HCT116 (cell line): ENCODE results near the gene KIFC3. TPM values are rescaled to one million over a fixed set of nuclear protein-coding genes. Genes with fewer than 3 reads are reported as not detected.

Experiments used
- ATAC-seq: fragments of 200-7000 bp; cut with Tn5 transposase; 2 replicates; pipeline ENCODE4 v1.9.1; 2020; ENCODE audit warnings: mild to moderate bottlenecking, moderate library complexity
- BruUV-seq: library from RNA; stranded (reverse); fragments of 400-500 nt; replicated peaks from 2 replicates; lab custom pipeline; 2021; lab: Mats Ljungman, UMichigan
- CTCF ChIA-PET: fragments of 300-600 bp; sonication (Branson Sonifier 250); formaldehyde crosslinking; loops from one replicate; lab custom pipeline; 2021; ENCODE audit warnings: antibody characterized with exemption; lab: Charles Lee
- POLR2A ChIA-PET: fragments of 300-600, 350-600 bp; sonication (Branson Sonifier 250); formaldehyde crosslinking; loops from one replicate; lab custom pipeline; 2021; ENCODE audit warnings: antibody characterized with exemption; lab: Charles Lee
- RAD21 ChIA-PET, 2 experiments: fragments of 300-600 bp; sonication (Branson Sonifier 250); formaldehyde crosslinking; loops; one replicate each; lab custom pipeline; 2023; ENCODE audit warnings: low total read pairs in 2 of 2; ENCODE audit not compliant: uncharacterized antibody in 2 of 2, unreplicated experiment in 2 of 2, low non-redundant PET in 1 of 2; lab: Charles Lee
- DNase-seq: peaks from one replicate; pipeline ENCODE4 v3.0.0-alpha.2; 2010; ENCODE audit warnings: low read depth, low spot score
- H2AFZ ChIP-seq: fragments of 200-600 bp; shearing (Covaris generic), sonication (generic); 2 replicates; pipeline ENCODE4 v1.6.1; 2017; ENCODE audit warnings: low read depth, mixed run types, mixed read lengths, antibody characterized with exemption, low read length; ENCODE audit not compliant: poor library complexity, severe bottlenecking
- H3K27ac ChIP-seq: 2 replicates; pipeline ENCODE4 v1.5.1; 2012; ENCODE audit warnings: low read depth, low read length
- H3K27me3 ChIP-seq: fragments of 200-600 bp; sonication (generic); 2 replicates; pipeline ENCODE4 v1.6.1; 2016; ENCODE audit warnings: mixed run types, low read length, mixed read lengths; ENCODE audit not compliant: insufficient read depth
- H3K36me3 ChIP-seq, 2 experiments: fragments of 200-500 bp in 1 of 2; fragments of 200-600 bp in 1 of 2; sonication (Bioruptor generic) in 1 of 2; sonication (generic) in 1 of 2; 2 replicates each; pipeline versions ENCODE4 v1.5.1 to v1.6.1; 2014 to 2016; ENCODE audit warnings: low read length in 2 of 2, inconsistent platforms in 1 of 2, mixed read lengths in 1 of 2, mixed run types in 1 of 2; ENCODE audit not compliant: insufficient read depth in 2 of 2, control insufficient read depth in 1 of 2
- H3K4me1 ChIP-seq, 2 experiments: fragments of 200-600 bp in 1 of 2; sonication (generic) in 1 of 2; 2 replicates each; pipeline versions ENCODE4 v1.5.1 to v1.6.1; 2012 to 2017; ENCODE audit warnings: low read length in 2 of 2, inconsistent platforms in 1 of 2, mild to moderate bottlenecking in 1 of 2, mixed read lengths in 1 of 2, mixed run types in 1 of 2, moderate library complexity in 1 of 2; ENCODE audit not compliant: insufficient read depth in 2 of 2, control insufficient read depth in 1 of 2
- H3K4me2 ChIP-seq: fragments of 200-600 bp; sonication (generic); 2 replicates; pipeline ENCODE4 v1.6.1; 2017; ENCODE audit warnings: mixed run types, low read length, mixed read lengths
- H3K4me3 ChIP-seq, 2 experiments: fragments of 200-600 bp in 1 of 2; sonication (generic) in 1 of 2; replicated peaks in 1 of 2; 2 replicates each; pipeline ENCODE4 v1.5.1; 2011 to 2016; ENCODE audit warnings: low read length in 2 of 2, control low read depth in 1 of 2, low read depth in 1 of 2, mild to moderate bottlenecking in 1 of 2, mixed read lengths in 1 of 2, mixed run types in 1 of 2
- H3K79me2 ChIP-seq: fragments of 200-600 bp; sonication (generic); 2 replicates; pipeline ENCODE4 v1.6.1; 2017; ENCODE audit warnings: mild to moderate bottlenecking, mixed run types, low read length, moderate library complexity, mixed read lengths; ENCODE audit not compliant: insufficient read depth
- H3K9ac ChIP-seq: fragments of 200-600 bp; sonication (generic); 2 replicates; pipeline ENCODE4 v1.6.1; 2016; ENCODE audit warnings: low read length, mixed read lengths
- H3K9me2 ChIP-seq: fragments of 200-600 bp; sonication (generic), shearing (Covaris generic); 2 replicates; pipeline ENCODE4 v1.6.1; 2017; ENCODE audit warnings: mixed run types, mild to moderate bottlenecking, moderate library complexity; ENCODE audit not compliant: insufficient read depth
- H3K9me3 ChIP-seq, 2 experiments: fragments of 200-500 bp in 1 of 2; fragments of 200-600 bp in 1 of 2; sonication (Bioruptor generic) in 1 of 2; sonication (generic) in 1 of 2; 2 replicates each; pipeline ENCODE4 v1.6.1; 2014 to 2017; ENCODE audit warnings: low read length in 2 of 2, mixed read lengths in 2 of 2, inconsistent platforms in 1 of 2, low read depth in 1 of 2, mild to moderate bottlenecking in 1 of 2, mixed run types in 1 of 2, moderate library complexity in 1 of 2; ENCODE audit not compliant: control insufficient read depth in 1 of 2, insufficient read depth in 1 of 2
- H4K20me1 ChIP-seq: fragments of 200-600 bp; sonication (generic), shearing (Covaris generic); 2 replicates; pipeline ENCODE4 v1.6.1; 2017; ENCODE audit warnings: mixed run types, mild to moderate bottlenecking, moderate library complexity; ENCODE audit not compliant: insufficient read depth
- CBX3 ChIP-seq: IDR thresholded peaks from 2 replicates; pipeline ENCODE4 v1.6.1; 2012; ENCODE audit warnings: low read depth
- EGR1 ChIP-seq: IDR thresholded peaks from 2 replicates; pipeline ENCODE4 v1.6.1; 2012; ENCODE audit warnings: low read depth
- ELF1 ChIP-seq: IDR thresholded peaks from 2 replicates; pipeline ENCODE4 v1.6.1; 2012; ENCODE audit warnings: low read depth, borderline replicate concordance
- EZH2phosphoT487 ChIP-seq: fragments of 200-600 bp; IDR thresholded peaks from 2 replicates; pipeline ENCODE4 v1.6.1; 2018; ENCODE audit warnings: antibody characterized with exemption, borderline replicate concordance
- FOSL1 ChIP-seq: IDR thresholded peaks from 2 replicates; pipeline ENCODE4 v1.6.1; 2012; ENCODE audit warnings: low read depth
- JUND ChIP-seq: IDR thresholded peaks from 2 replicates; pipeline ENCODE4 v1.6.1; 2012
- POLR2A ChIP-seq: IDR thresholded peaks from 2 replicates; pipeline ENCODE4 v1.7.0; 2011; ENCODE audit warnings: borderline replicate concordance; ENCODE audit not compliant: insufficient read depth, insufficient read length; ENCODE audit errors: extremely low read depth
- POLR2AphosphoS5 ChIP-seq: IDR thresholded peaks from 2 replicates; pipeline ENCODE4 v1.6.1; 2011; ENCODE audit warnings: mild to moderate bottlenecking, low read depth, low read length, moderate library complexity
- RAD21 ChIP-seq: IDR thresholded peaks from 2 replicates; pipeline ENCODE4 v1.6.1; 2012; ENCODE audit warnings: low read depth, mild to moderate bottlenecking
- SP1 ChIP-seq: IDR thresholded peaks from 2 replicates; pipeline ENCODE4 v1.6.1; 2012; ENCODE audit warnings: low read depth
- TCF7L2 ChIP-seq: IDR thresholded peaks from 2 replicates; pipeline ENCODE4 v1.7.0; 2011; ENCODE audit warnings: borderline replicate concordance, inconsistent platforms; ENCODE audit not compliant: insufficient read depth, insufficient read length; ENCODE audit errors: extremely low read depth
- YY1 ChIP-seq: IDR thresholded peaks from 2 replicates; pipeline ENCODE4 v1.6.1; 2011; ENCODE audit warnings: low read length, low read depth, moderate library complexity, mild to moderate bottlenecking; ENCODE audit not compliant: insufficient replicate concordance; ENCODE audit errors: extremely low read depth
- ZFX ChIP-seq: fragments of 450-650 bp; IDR thresholded peaks from 2 replicates; pipeline ENCODE4 v1.6.1; 2017
- intact Hi-C: fragments of 100-400 bp; cut with micrococcal nuclease; formaldehyde crosslinking; loops from 2 replicates; pipeline ENCODE4 v1.10.0; 2022
- total RNA-seq: library from RNA; stranded (reverse); gene quantifications from one replicate; pipeline ENCODE4 v1.2.1, GENCODE V29; 2021; ENCODE audit not compliant: unreplicated experiment
- TF ChIP-seq, protein P1 (sequence below): IDR thresholded peaks from 2 replicates; pipeline ENCODE4 v1.6.1; 2012
- TF ChIP-seq, protein P2 (sequence below): IDR thresholded peaks from 2 replicates; pipeline ENCODE4 v1.6.1; 2012; ENCODE audit warnings: low read depth
- TF ChIP-seq, protein P3 (sequence below): IDR thresholded peaks from 2 replicates; pipeline ENCODE4 v1.6.1; 2012

KIFC3 gene
- total RNA-seq, 1 experiment from 2014 or later, result 31.9 TPM

DNA sequence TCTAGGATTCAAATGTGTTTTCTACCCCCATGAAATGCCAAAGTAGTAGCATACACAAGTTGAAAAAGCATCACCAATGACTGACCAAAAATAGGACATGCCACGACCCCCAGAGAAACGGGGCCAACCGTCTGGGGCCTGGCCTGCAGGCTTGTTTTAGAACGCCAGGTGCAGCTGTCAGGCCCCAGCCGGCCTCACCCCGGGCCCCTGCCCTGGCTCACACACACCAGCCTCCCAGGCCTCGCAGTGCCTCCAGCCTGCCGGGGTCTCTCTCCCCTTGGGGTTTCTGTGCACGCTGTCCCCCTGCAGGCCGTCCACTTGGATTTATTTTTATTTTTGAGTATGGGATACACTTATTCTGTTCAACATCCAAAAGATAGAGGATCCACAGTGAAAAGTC is 58.8 kb downstream of the KIFC3 start:
- H3K4me2 ChIP-seq, result no peak overlapping the region
- H2AFZ ChIP-seq, result no peak overlapping the region
- no peak overlapping the region for H3K9ac ChIP-seq
- H3K27ac ChIP-seq, result no peak overlapping the region
- no peak overlapping the region for H3K4me3 ChIP-seq
- CTCF ChIA-PET, result no interaction called here
- no peak for TF ChIP-seq RAD21
- no peak for TF ChIP-seq FOSL1
- TF ChIP-seq POLR2A, result no peak
- TF ChIP-seq TCF7L2, result no peak
- no peak for TF ChIP-seq POLR2AphosphoS5
- TF ChIP-seq, protein P1, sequence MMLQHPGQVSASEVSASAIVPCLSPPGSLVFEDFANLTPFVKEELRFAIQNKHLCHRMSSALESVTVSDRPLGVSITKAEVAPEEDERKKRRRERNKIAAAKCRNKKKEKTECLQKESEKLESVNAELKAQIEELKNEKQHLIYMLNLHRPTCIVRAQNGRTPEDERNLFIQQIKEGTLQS, result no peak
- TF ChIP-seq CBX3, result no peak
- TF ChIP-seq YY1, result no peak
- TF ChIP-seq EZH2phosphoT487, result no peak
- TF ChIP-seq EGR1, result no peak
- no peak for TF ChIP-seq ELF1
- no peak for TF ChIP-seq ZFX
- TF ChIP-seq, protein P2, sequence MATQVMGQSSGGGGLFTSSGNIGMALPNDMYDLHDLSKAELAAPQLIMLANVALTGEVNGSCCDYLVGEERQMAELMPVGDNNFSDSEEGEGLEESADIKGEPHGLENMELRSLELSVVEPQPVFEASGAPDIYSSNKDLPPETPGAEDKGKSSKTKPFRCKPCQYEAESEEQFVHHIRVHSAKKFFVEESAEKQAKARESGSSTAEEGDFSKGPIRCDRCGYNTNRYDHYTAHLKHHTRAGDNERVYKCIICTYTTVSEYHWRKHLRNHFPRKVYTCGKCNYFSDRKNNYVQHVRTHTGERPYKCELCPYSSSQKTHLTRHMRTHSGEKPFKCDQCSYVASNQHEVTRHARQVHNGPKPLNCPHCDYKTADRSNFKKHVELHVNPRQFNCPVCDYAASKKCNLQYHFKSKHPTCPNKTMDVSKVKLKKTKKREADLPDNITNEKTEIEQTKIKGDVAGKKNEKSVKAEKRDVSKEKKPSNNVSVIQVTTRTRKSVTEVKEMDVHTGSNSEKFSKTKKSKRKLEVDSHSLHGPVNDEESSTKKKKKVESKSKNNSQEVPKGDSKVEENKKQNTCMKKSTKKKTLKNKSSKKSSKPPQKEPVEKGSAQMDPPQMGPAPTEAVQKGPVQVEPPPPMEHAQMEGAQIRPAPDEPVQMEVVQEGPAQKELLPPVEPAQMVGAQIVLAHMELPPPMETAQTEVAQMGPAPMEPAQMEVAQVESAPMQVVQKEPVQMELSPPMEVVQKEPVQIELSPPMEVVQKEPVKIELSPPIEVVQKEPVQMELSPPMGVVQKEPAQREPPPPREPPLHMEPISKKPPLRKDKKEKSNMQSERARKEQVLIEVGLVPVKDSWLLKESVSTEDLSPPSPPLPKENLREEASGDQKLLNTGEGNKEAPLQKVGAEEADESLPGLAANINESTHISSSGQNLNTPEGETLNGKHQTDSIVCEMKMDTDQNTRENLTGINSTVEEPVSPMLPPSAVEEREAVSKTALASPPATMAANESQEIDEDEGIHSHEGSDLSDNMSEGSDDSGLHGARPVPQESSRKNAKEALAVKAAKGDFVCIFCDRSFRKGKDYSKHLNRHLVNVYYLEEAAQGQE, result no peak
- TF ChIP-seq, protein P3, sequence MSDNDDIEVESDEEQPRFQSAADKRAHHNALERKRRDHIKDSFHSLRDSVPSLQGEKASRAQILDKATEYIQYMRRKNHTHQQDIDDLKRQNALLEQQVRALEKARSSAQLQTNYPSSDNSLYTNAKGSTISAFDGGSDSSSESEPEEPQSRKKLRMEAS, result no peak
- no peak for TF ChIP-seq SP1
- TF ChIP-seq JUND, result no peak
- TF ChIP-seq, all 23 proteins: peak for 0
- H3K9me2 ChIP-seq, result no peaks in the 10 kb centered on the region
- H3K36me3 ChIP-seq, result no peaks in the 10 kb centered on the region
- H4K20me1 ChIP-seq, result no peaks in the 10 kb centered on the region
- RAD21 ChIA-PET, result no interaction called here
- H3K9me3 ChIP-seq, result no peaks in the 10 kb centered on the region
- no peaks in the 10 kb centered on the region for H3K79me2 ChIP-seq
- H3K4me1 ChIP-seq, result no peaks in the 10 kb centered on the region
- no peaks in the 10 kb centered on the region for H3K27me3 ChIP-seq
- no TSS peak for BruUV-seq
- no peak for DNase-seq
- POLR2A ChIA-PET, result no interaction called here
- intact Hi-C loops, result no loop called here
- ATAC-seq, result no peak
